ENCODE data around the gene CELA2A.

The CELA2A gene

DNA sequence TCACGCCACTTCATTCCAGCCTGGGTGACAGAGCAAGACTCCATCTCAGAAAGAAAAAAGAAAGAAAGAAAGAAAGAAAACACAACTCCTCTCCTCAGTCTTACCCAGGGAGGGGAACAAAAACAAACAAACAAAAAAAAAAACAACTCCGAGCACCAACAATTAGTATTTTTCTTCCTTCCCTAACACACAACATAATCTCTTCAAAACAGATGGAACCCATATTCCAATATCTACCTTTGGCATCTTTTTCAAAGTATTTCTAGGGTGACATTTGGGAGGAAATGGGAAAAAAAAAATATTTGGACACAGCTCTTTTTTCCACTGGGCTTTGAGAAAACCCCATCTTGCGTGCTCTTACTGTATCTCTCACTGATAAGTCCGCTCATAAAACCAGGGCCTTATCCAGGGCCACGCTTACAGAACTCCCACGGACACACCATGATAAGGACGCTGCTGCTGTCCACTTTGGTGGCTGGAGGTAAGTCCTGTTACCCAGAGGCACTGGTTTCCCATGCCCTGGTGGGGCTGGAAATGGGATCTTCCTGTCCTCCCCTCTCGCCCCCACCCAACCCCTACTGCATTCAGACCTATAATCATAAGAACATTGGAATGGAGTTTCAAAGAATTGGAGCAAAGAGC, at the start of gene CELA2A:
Gene CELA2A (plus strand): TSS at position 420 of the 642 bp plus-strand sequence. CDS start 22 bp downstream, at position 442.
- H3K4me3 ChIP-seq = no peak within 1 kb of the TSS
- H3K27ac ChIP-seq = no peak within 1 kb of the TSS

DNA sequence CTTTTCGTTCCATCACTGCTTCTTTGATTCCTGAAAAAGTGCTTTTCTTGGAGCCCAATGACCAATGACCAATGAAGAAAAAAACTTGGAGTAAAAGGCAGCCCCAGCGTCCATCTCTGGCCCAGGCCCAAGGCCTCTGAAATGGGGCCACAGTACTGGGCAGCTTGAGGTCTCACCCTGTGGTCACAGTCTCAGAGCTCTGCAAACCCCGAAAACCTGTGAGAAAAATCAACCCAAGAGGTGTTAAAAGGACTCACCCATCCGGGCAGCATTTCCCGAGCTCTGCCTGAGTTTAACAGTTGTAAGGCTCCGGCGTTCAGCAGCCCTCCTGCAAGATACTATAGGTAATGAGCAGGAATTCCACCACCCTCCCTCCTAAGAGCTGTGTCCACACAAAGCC, 49.0 kb upstream of the CELA2A start:
- peak overlapping the region in 9 of 21 experiments; percentile 30 to 94 (median 44) for H3K27ac ChIP-seq

GRCh38 chr1:15408890-15409387, 47.6 kb upstream of the CELA2A start:
- peak overlapping the region; percentile 70 to 96 (median 89) for H3K4me3 ChIP-seq
- peak overlapping the region in 16 of 21 experiments; percentile 5 to 94 (median 89) for H3K27ac ChIP-seq

More for the DNA sequence above, 49.0 kb upstream of the CELA2A start:
- no peak overlapping the region for H3K4me3 ChIP-seq

GRCh38 chr1:15409388-15410222, 46.9 kb upstream of the CELA2A start, which contains the start of gene EFHD2:
Gene EFHD2 (plus strand): TSS chr1:15409888. CDS start chr1:15409972, 84 bp downstream.
- peak within 1 kb of the TSS; percentile 70 to 96 (median 89) for H3K4me3 ChIP-seq
- H3K27ac ChIP-seq = peak within 1 kb of the TSS; percentile 39 to 95 (median 89)

GRCh38 chr1:15410223-15410883, 46.2 kb upstream of the CELA2A start:
- H3K4me3 ChIP-seq = peak overlapping the region; percentile 70 to 96 (median 89)
- peak overlapping the region; percentile 39 to 95 (median 89) for H3K27ac ChIP-seq

DNA sequence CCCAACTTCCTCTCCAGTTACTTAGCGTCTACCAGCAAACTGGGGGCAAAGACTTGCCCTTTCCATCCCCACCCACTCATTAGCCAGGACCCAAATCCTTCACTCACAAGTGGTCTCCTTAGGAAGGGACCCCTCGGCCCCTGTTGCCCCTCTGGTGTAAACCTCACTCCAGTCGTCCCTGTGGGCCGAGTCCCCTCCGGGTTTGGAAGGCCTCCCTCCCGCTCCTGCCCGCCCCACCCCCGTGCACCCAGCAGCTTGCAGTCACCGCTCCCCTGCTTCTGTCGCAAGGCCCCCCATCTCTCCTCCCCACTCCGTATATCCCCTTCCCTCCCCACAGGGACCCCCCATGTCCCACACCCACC, 45.7 kb upstream of the CELA2A start:
- peak overlapping the region; percentile 37 to 95 (median 89) for H3K27ac ChIP-seq
- peak overlapping the region; percentile 70 to 96 (median 89) for H3K4me3 ChIP-seq

DNA sequence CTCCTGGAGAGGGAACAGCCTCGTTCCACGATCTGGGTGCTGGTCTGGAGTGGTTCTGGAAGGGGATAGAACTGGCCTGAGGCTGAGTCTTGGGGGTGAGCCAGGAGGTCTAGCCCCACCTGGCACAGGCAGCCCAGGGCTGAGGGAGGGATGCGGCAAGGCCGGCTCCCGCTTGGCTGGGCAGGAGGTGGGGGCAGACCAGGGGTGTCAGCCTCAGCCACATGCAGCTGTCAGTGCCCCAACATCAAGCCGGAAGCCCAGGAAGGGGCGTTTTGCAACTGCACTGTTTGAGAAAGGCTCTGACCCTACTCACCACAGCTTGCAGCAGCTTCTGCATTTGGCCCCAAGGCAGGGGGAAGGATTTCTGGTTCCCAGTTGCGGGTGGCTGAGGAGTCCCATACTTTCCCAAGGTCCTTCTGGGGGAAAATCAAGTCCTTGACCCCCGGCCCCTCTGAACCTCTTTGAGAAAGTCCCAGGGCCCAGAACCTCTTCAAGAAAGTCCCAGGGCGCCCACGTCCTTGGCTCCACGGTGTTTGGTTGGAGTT, 44.9 kb upstream of the CELA2A start:
- peak overlapping the region; percentile 70 to 96 (median 89) for H3K4me3 ChIP-seq
- peak overlapping the region; percentile 37 to 95 (median 89) for H3K27ac ChIP-seq

DNA sequence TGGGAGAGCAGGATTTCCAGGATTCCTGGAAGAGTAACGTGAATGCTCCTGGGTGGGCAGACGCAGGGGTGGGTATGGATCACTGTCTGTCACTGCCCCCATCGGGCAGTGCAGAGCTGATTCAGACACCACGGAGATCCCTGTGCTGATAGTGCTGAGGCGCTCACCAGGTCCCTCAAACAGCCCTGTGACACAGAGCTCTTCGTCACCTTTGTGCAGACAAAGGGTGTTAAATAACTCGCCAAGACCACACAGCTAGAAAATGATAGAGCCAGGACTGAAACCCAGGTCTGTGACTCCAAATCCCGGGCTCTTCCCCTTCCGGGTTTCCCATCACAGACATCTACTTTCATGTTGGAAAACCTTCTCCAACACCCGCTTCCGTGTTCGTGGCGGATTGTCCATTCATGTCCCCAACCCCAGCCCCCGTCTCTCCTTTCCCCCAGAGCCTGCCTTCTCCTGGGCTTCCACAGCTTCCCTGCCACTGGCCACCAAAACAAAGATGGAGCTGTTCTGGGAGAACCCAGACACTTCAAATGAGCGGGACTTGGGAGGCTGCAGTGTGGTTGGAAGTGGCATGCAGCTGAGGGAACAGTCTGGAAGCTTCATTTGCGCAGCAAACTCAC, 44.2 kb upstream of the CELA2A start:
- Histone ChIP-seq H3K27ac (peak overlapping the region in 18 of 21 experiments; percentile 50 to 95 (median 90)), H3K4me3 (peak overlapping the region; percentile 70 to 96 (median 89))

GRCh38 chr1:15412843-15413242, 43.7 kb upstream of the CELA2A start:
- H3K27ac ChIP-seq = peak overlapping the region in 17 of 21 experiments; percentile 24 to 95 (median 91)
- peak overlapping the region in 4 of 7 experiments; percentile 12 to 96 (median 93) for H3K4me3 ChIP-seq

DNA sequence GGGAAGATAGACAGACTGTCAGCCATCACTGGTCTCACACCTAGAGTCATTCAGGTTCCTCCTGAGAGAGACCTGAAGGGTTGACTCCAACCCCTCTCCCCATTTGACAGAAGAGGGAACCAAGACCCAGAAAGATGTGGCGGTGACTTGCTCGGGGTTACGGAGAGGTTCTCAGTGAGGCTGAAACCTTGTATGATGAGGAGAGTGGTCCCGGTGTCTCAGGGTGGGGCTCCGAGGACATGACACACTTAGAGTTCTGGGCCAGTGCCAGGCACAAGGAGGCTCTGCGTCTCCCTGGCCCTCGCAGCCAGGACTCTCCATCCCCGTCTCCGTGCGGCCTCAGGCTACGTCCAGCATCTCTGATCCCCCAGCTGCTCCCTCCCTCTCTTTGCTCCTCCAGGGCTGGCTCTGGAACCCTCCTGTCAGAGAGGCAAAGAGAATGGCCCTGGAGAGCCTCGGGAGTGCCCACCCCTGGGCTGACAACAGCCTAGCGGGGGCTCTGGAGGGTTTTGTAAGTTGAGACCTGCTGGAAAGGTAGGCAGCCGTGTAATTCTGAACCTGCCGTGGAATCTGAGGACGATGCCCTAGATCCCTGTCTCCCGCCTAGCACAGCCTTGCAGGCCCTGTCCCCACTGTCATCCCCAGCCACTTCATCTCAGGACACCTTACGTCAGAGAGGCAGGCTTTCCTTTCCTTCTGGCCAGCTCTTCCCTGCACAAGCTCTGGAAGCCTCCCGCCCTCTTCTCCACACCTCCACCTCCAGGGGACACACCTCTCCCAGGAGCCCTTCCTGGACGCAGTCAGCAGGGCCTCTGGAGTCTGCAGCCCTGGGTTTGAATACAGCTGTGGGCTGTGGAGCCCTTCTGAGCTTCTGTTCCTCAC, 42.7 kb upstream of the CELA2A start:
- Histone ChIP-seq H3K27ac (peak overlapping the region in 10 of 21 experiments; percentile 3 to 95 (median 57)), H3K4me3 (peak overlapping the region in 1 of 7 experiments; percentile 90)

DNA sequence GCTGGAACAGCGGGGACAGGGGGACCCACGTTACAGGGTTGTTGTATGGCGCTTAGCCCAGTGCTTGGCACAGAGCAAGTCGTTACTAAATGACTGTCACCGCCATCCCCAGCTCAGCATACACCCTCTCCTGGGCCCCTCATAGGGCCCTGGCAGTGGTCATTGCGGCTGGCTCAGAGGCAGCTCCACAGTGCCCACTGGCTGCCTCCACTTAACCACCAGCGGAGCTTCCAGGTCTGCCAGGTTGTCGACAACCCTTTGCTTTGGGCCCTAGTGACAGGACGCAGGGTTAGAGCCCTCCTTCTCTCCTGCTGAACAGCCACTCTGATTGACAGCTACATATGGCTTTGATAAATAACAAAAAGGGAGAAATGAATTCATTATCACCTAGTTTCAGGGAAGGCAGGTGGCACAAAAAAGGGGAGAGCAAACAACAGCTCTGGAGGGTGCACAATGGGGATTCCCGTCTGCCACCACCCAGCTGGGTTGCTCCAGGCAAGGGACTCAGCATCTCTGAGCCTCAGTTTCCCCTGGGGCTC, 42.0 kb upstream of the CELA2A start:
- Histone ChIP-seq H3K4me3 (no peak overlapping the region), H3K27ac (peak overlapping the region in 7 of 21 experiments; percentile 15 to 95 (median 51))

DNA sequence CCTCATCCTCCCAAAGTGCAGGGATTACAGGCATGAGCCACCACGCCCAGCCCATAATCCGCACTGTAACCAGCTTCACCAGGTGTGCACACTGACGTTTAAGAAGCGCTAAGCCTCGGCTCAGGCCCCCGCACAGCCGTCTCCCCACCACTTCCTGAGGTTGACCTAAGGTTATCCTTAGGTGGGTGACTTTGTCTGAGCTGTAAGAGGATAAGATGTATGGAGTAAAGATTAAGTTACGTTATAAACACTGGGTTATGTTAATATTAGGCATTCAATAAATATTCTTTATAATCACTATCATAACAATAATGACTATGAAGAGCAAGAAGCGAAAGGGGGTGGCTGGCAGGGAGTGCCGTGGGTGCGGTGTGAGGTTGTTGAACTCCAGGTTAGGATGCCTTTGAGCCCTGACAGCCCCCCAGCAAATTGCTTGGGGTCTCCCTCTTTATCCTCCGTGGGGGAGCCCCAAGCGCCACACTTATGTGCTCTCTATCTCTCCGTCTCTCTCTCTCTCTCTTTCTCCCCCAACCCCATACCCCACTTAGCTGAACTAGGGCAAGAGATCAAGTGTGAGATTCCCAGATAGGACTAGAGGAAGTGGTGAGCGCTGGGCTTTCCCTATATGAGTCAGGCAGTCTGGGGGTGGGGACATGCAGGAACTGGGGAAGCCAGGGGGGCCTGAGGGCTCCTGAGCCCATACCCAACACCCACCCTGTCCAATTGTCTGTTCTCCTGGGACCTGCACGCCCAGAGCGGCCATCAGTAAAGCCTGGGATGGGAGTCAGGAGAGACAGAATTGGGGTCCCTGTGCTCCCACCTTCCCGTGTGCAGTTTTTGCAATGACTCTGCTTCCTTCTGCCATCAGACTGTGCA, 39.2 kb upstream of the CELA2A start:
- H3K27ac ChIP-seq = peak overlapping the region in 19 of 21 experiments; percentile 48 to 95 (median 77)
- peak overlapping the region in 2 of 7 experiments; percentile 3 to 13 for H3K4me3 ChIP-seq

DNA sequence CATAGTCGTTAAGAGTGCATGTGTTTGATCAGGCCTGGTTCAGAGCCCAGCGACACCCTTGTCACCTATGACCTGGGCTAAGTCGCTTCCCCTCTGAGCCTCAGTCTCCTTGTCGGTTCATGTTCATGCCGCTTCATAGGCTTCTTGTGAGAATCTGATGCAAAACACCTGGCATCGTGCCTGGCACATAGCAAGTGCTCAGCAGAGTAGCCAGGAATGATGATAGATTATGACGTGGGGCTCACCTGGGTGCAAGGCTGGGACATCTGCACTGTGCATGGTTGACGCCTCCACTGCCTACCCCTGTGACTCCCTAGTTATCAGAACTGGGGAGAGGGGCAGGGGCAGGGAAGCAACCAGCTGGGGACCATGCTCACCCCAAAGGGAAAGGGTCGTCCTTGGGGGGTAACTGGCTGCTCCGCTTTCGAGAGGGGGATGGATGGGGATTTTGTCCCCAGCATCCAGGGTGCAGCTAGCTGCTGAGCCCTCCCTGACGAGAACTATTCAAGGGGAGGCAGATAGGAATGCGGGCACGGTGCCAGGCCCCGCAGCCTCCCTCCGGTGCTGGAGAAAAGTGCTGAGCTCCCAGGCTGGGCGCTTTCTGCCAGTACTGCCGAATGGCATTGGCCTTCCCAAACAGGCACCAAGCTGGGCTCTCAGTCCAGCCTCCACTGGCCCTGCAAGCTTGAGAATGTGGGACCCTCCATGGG, 37.6 kb upstream of the CELA2A start:
- peak overlapping the region in 6 of 21 experiments; percentile 18 to 67 (median 26) for H3K27ac ChIP-seq
- H3K4me3 ChIP-seq = no peak overlapping the region

DNA sequence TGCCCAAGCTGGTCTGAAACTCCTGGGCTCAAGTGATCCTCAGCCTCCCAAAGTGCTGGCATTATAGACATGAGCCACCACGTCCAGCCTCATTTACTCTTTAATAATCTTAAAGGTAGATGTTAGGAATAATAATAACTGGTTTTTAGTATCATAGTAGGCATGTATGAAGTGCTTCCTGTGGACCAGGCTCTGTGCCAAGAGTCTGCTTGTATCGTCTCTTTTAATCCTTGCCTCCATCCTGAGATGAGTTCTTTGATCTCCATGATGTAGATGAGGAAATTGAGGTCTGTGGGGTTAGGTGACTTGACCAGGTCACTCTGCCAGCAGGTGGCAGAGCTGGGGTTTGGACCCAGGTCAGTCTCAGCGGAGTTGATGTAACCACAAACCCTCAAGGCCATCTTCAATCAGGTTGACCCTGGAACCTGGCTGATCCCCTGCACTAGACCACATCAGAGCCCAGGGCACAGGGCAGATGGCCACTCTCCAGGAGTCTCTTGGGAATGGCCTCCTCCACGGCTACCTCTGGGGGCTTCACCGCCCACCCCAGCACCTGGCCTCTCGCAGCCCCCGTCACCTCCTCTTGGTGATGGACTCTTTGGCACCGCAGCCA, 35.6 kb upstream of the CELA2A start:
- H3K27ac ChIP-seq = no peak overlapping the region
- no peak overlapping the region for H3K4me3 ChIP-seq

- Histone ChIP-seq H3K4me3 (no peak overlapping the region), H3K27ac (no peak overlapping the region)
Measured at GRCh38 chr1:15422871-15423270, 33.7 kb upstream of the CELA2A start.
